GM10248 (cell line): ENCODE measurements around the gene FAAP20.
A peak's percentile ranks its signal among the peaks of the same experiment; 100 is the strongest.

Experiments
- CTCF ChIA-PET: fragments of 300-600 bp; sonication (Branson Sonifier 250); formaldehyde crosslinking; extraction: SDS; loops from one replicate; lab custom pipeline; 2021; ENCODE audit warnings: antibody characterized with exemption; lab: Yijun Ruan, JAX
- POLR2A ChIA-PET: fragments of 350-650 bp; sonication (Branson Sonifier 250); formaldehyde crosslinking; extraction: SDS; loops from one replicate; lab custom pipeline; 2020; ENCODE audit warnings: antibody characterized with exemption; lab: Yijun Ruan, JAX
- DNase-seq: peaks from one replicate; pipeline ENCODE4 v3.0.0; 2012; ENCODE audit errors: extremely low spot score
- TF ChIP-seq, protein P1 (sequence below): IDR thresholded peaks from 2 replicates; pipeline ENCODE4 v1.5.1; 2012; ENCODE audit warnings: mild to moderate bottlenecking, low read depth; ENCODE audit errors: extremely low read depth, missing control alignments, control extremely low read depth

FAAP20 gene, protein sequence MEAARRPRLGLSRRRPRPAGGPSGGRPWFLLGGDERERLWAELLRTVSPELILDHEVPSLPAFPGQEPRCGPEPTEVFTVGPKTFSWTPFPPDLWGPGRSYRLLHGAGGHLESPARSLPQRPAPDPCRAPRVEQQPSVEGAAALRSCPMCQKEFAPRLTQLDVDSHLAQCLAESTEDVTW

DNA sequence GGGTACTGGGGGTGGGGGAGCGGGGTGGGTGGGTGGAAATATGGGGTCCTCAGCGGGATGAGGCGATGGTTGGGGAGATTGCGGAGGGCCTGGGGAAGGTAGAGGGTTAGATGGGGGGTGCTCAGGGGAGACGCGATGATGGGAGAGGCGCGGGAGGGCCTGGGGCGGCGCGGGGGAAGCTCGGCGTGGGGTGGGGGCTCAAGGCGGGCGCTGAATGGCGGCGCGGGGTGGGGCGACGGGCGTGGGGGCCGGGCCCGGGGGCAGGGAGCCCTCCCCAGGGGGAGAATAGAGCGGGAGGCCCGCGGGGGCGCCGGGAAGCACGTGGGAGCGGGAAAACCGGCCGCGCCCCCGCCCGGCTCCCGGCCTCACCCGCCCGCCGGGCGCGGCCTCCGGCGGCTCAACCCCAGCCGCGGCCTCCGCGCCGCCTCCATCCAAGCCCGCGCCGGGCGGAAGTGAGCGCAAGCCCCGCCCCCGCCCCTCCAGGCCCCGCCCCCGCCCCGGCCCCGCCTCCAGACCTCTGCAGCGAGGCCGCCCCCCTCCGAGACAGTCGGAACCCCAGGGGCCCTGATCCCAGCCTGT, at the start of gene FAAP20:
TSS of gene FAAP20 (minus strand) at position 454 of the 579 bp plus-strand sequence. CDS start at position 431, 23 bp downstream.
- DNase-seq = peak; percentile 88
- TF ChIP-seq, protein P1, sequence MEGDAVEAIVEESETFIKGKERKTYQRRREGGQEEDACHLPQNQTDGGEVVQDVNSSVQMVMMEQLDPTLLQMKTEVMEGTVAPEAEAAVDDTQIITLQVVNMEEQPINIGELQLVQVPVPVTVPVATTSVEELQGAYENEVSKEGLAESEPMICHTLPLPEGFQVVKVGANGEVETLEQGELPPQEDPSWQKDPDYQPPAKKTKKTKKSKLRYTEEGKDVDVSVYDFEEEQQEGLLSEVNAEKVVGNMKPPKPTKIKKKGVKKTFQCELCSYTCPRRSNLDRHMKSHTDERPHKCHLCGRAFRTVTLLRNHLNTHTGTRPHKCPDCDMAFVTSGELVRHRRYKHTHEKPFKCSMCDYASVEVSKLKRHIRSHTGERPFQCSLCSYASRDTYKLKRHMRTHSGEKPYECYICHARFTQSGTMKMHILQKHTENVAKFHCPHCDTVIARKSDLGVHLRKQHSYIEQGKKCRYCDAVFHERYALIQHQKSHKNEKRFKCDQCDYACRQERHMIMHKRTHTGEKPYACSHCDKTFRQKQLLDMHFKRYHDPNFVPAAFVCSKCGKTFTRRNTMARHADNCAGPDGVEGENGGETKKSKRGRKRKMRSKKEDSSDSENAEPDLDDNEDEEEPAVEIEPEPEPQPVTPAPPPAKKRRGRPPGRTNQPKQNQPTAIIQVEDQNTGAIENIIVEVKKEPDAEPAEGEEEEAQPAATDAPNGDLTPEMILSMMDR = no peak
- CTCF ChIA-PET = interaction anchor here (0.6 to 9.6 kb wide), 27 partner anchors 10 to 1663 kb away, joined by 3 to 182 read pairs (median 5); partner anchors contain the start of genes CEP104, DFFB, MORN1 and RER1
- POLR2A ChIA-PET = interaction anchor here (0.7 kb wide), 1 partner anchor 159 kb away, joined by 6 read pairs; no protein-coding TSS in a partner anchor

DNA sequence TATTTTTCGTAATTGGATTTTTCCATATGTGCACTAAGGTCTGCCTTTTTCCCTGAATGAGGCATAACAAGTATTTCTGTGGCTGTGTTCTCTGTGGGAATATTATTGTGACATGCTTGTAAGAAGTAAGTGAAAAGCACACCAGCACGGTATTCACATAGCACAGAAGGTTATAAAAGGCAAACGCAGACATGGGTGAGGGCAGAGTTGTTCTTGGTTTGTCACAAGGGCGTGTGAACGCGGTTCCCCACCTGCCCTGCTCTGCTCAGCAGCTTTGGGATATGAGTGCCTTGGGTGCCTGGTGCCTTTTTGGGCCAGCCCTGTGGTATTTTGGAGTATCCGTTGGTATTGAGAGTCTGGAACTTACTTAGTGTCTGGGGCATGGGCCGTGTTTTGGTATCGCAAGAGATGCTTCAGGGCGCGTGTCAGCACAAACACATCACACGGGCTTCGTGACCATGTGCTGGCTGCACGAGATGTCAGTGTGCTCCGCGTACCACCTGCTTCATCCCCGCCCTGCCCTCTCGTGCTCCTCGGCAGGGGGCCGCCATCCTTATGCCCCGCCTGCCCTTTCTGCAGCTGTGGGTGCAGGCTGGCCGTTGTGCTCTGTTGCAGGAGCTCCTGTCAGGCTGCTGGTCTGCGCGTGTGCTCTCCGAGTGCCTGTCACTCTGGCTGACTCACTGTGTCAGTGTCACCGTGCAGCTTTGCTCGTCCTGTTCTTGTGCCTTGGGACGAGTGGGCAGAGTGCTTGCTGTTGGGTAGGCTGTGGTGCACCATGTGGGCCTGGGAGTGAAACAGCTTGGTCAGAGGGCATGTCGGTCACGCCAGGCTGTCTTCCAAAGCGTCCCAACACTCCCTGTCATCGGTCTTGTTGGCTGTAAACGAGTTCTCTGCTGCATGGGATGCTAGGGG, 48.5 kb upstream of the FAAP20 start:
- no peak for DNase-seq
- TF ChIP-seq, protein P1 = no peak
- CTCF ChIA-PET = no interaction called here
- POLR2A ChIA-PET = no interaction called here

DNA sequence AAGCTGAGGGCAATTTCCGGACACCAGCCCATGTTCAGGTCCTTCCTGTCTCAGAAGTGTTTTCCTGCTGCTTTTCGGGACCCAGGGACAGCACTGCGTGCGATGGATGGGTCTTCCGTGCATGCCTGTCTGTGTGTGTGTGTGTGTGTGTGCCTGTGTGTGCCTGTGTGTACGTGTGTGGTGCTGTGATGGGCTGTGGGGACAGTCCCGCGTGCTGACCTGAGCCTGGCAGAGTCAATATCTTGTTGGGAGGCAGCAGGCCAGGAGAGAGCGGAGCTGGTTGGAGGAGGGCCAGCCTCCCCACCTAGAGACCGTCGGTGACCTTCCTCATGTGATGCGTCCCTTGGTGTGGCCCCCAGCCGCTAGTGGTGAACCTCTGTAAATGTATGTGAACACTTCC, 47.2 kb upstream of the FAAP20 start:
- CTCF ChIA-PET = interaction anchor here (1.4 kb wide), 2 partner anchors 10 to 73 kb away, joined by 4 read pairs; no protein-coding TSS in a partner anchor
- TF ChIP-seq, protein P1 = no peak
- DNase-seq = no peak
- POLR2A ChIA-PET = no interaction called here

DNA sequence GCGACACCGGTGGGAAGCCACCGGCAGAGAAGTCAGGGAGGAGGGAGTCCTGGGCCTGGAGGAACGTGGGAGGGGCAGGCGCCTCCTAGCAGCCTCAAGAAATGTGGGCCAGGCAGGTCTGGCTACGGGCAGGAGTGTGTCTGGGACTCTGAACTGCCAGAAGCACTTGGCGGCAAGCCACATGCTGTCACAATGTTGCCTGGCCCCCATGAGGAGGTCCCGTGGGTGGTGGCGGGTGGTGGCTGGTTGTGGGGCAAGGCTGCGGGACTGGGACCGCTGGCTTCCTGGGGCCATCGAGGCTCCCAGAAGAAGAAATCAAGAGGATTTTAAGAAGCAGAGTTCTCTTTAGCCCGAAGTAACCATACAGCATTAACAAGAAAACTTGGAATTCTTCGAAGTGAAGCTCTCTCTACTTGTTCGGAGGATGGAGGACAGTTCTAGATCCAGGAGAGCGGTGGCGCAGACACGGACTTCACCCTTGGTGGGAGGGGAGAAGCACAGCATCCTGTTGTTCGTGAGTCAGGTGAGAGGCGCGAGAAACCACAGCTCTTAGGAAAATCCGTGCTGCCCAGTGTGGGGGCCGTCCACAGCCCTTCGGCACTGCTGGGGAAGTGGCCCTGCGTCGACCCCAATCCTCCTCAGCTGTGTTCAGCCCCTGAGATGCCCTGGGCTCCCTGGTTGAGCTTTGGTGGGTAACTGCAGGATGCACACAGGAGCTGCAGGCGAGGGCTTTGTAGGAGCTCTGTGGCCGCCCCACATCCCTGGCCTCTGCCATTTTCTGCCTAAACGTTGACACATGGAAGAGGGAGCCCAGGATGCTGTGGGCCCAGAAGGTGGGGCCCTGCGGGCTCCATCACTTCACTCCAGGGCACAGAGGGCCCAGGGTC, 45.9 kb upstream of the FAAP20 start:
- DNase-seq = no peak
- ChIA-PET POLR2A (interaction anchor here (1.1 to 1.6 kb wide), 2 partner anchors 11 to 13 kb away, joined by 3 to 4 read pairs; no protein-coding TSS in a partner anchor), CTCF (interaction anchor here (1.1 to 1.4 kb wide), 3 partner anchors 9 to 335 kb away, joined by 3 to 4 read pairs (median 4); no protein-coding TSS in a partner anchor)
- TF ChIP-seq, protein P1 = no peak

DNA sequence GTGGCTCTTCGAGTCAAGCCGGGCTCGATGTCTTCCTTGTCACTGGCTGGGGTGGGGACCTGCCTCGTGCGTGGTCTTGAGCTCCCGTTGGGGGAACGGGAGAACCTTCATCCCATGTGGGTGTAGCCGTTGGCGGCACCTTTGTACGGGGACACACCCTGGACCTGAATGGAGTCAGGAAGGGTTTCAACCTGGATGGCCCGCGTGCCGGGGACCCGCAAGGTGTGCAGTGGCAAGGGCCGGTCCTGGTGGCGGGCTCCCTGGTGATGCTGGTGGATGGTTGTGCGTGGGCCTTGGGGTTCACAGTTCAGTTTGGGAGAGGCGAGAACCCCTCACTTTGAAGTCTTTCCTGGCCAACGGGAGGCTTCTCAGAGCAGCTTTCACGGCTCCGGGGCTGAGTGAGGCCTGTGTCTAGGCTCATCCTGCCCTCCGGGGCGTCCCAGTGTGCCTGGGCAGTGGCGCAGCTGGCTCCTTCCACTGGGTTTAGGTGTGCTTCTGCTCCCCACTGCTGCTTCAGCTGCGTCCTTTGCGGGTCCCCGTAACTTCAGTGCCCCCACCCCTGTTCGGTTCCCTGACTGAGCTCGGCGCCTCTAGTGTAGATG, 44.9 kb upstream of the FAAP20 start:
- POLR2A ChIA-PET = interaction anchor here (1.6 kb wide), 1 partner anchor 10 kb away, joined by 3 read pairs; no protein-coding TSS in a partner anchor

More for the DNA sequence above, 44.9 kb upstream of the FAAP20 start:
- CTCF ChIA-PET = interaction anchor here (0.6 to 1.0 kb wide), 3 partner anchors 10 to 45 kb away, joined by 3 to 4 read pairs (median 3); partner anchors contain the start of gene FAAP20
- DNase-seq = no peak
- TF ChIP-seq, protein P1 = no peak
